Activated CD8-positive, alpha-beta memory T cell treated with anti-CD3 and anti-CD28 coated beads for 48 hours (primary cell): Measurements from ENCODE around the gene CC2D1B.

Experiments used
- DNase-seq, 3 experiments: peaks; one replicate each; pipeline ENCODE4 v3.0.0-alpha.2; 2020; ENCODE audit warnings: low read depth in 2 of 3, low spot score in 2 of 3

Gene CC2D1B

GRCh38 chr1:52306227-52307006, 59.6 kb downstream of the CC2D1B start:
- no peak for DNase-seq

GRCh38 chr1:52305417-52306226, 60.4 kb downstream of the CC2D1B start:
- DNase-seq = no peak
